ENCODE results near the gene THG1L. TPM values are rescaled to one million over a fixed set of nuclear protein-coding genes. Genes with fewer than 3 reads are reported as not detected.
"Not testable (repeated sequence)": the region's sequence is repeated elsewhere in the genome, so short reads cannot be mapped to it uniquely, and the experiment has no call there.

Gene THG1L
- 0.32 TPM for total RNA-seq

- Histone ChIP-seq H3K4me1 (no peaks in the 10 kb centered on the region), H3K27ac (peak within 1 kb of the TSS; percentile 87), H3K36me3 (peaks cover 0 to 3% of the 10 kb centered on the region in 2 donors), H3K4me3 (peak within 1 kb of the TSS; percentile 59 to 76), H3K9me3 (no peaks in the 10 kb centered on the region), H3K27me3 (no peaks in the 10 kb centered on the region)
- DNase-seq (ENCODE audit: low spot score in 2 of 2): peak; percentile 96 to 99
- TF ChIP-seq CTCF (IDR thresholded peaks at IDR 0.05): no peak
- intact Hi-C loops (cut with DNase I): loop anchor here (1.0 to 5.0 kb wide), 4 partner anchors 12 to 464 kb away; partner anchors contain the start of genes CYFIP2 and LSM11
Measured at GRCh38 chr5:157731272-157732129, at the start of gene THG1L. Gene THG1L, plus strand, starts transcription at chr5:157731420. Its CDS starts 21 bp downstream, at chr5:157731441.

GRCh38 chr5:157682257-157682656, 49.0 kb upstream of the THG1L start:
- Histone ChIP-seq H3K27me3 (no peaks in the 10 kb centered on the region), H3K9me3 (no peaks in the 10 kb centered on the region), H3K4me3 (no peak overlapping the region), H3K27ac (no peak overlapping the region), H3K36me3 (no peaks in the 10 kb centered on the region), H3K4me1 (no peaks in the 10 kb centered on the region)
- intact Hi-C loops (cut with DNase I): no loop called here
- no peak for TF ChIP-seq CTCF (IDR thresholded peaks at IDR 0.05)
- DNase-seq (ENCODE audit: low spot score in 2 of 2): no peak

GRCh38 chr5:157686276-157687197, 44.7 kb upstream of the THG1L start:
- intact Hi-C loops (cut with DNase I); H3K27ac ChIP-seq; H3K9me3 ChIP-seq; DNase-seq (ENCODE audit: low spot score in 2 of 2); H3K4me1 ChIP-seq; H3K27me3 ChIP-seq; H3K36me3 ChIP-seq; H3K4me3 ChIP-seq: not testable (repeated sequence)

- intact Hi-C loops (cut with DNase I): no loop called here
- no peaks in the 10 kb centered on the region for H3K27me3 ChIP-seq
- H3K4me1 ChIP-seq: no peaks in the 10 kb centered on the region
- no peaks in the 10 kb centered on the region for H3K9me3 ChIP-seq
- no peak overlapping the region for H3K27ac ChIP-seq
- no peak for DNase-seq (ENCODE audit: low spot score in 2 of 2)
- H3K36me3 ChIP-seq: no peaks in the 10 kb centered on the region
- no peak overlapping the region for H3K4me3 ChIP-seq
- TF ChIP-seq CTCF (IDR thresholded peaks at IDR 0.05): no peak
Measured at GRCh38 chr5:157687198-157687554, 44.0 kb upstream of the THG1L start.

GRCh38 chr5:157689942-157690689, 41.1 kb upstream of the THG1L start:
- H3K4me1 ChIP-seq: no peaks in the 10 kb centered on the region
- H3K27me3 ChIP-seq: no peaks in the 10 kb centered on the region
- DNase-seq (ENCODE audit: low spot score in 2 of 2): no peak
- no peak overlapping the region for H3K27ac ChIP-seq
- H3K9me3 ChIP-seq: no peaks in the 10 kb centered on the region
- peak in 1 of 3 experiments; percentile 26 for TF ChIP-seq CTCF (IDR thresholded peaks at IDR 0.05)
- H3K36me3 ChIP-seq: no peaks in the 10 kb centered on the region
- intact Hi-C loops (cut with DNase I): no loop called here
- peak overlapping the region in 1 of 2 donors; percentile 42 for H3K4me3 ChIP-seq
